RWPE2 (cell line): ENCODE measurements around the gene TMEM131.

ENCODE experiments used
- ATAC-seq: fragments of 200-7000 bp; cut with Tn5 transposase; 3 replicates; pipeline ENCODE4 v1.9.1; 2021; ENCODE audit warnings: low read depth
- DNase-seq: peaks from one replicate; pipeline ENCODE4 v3.0.0-alpha.2; 2020; ENCODE audit warnings: low spot score
- H3K27ac ChIP-seq: fragments of 450-650 bp; 2 replicates; pipeline ENCODE4 v1.5.1; 2017; ENCODE audit warnings: mild to moderate bottlenecking; ENCODE audit not compliant: poor library complexity, severe bottlenecking
- H3K27me3 ChIP-seq: fragments of 250-450 bp; sonication (Bioruptor Pico); 2 replicates; pipeline ENCODE4 v1.5.1; 2021; ENCODE audit warnings: mild to moderate bottlenecking, moderate library complexity; ENCODE audit not compliant: insufficient read depth, poor library complexity, severe bottlenecking
- H3K36me3 ChIP-seq: fragments of 250-450 bp; sonication (Bioruptor Pico); 2 replicates; pipeline ENCODE4 v1.5.1; 2020; ENCODE audit warnings: low read depth, mild to moderate bottlenecking, moderate library complexity
- H3K4me1 ChIP-seq: fragments of 250-450 bp; sonication (Bioruptor Pico); 2 replicates; pipeline ENCODE4 v1.5.1; 2021; ENCODE audit warnings: mild to moderate bottlenecking, moderate library complexity; ENCODE audit not compliant: insufficient read depth, poor library complexity, severe bottlenecking
- H3K4me3 ChIP-seq: fragments of 250-450 bp; sonication (Bioruptor Pico); 2 replicates; pipeline ENCODE4 v1.5.1; 2021; ENCODE audit warnings: mild to moderate bottlenecking, moderate library complexity; ENCODE audit not compliant: severe bottlenecking
- H3K9me3 ChIP-seq: fragments of 250-450 bp; sonication (Bioruptor Pico); 2 replicates; pipeline ENCODE4 v1.5.1; 2021; ENCODE audit warnings: mild to moderate bottlenecking, moderate library complexity; ENCODE audit not compliant: severe bottlenecking
- CTCF ChIP-seq: fragments of 450-650 bp; IDR thresholded peaks from one replicate; pipeline ENCODE4 v1.5.1; 2017; ENCODE audit warnings: mild to moderate bottlenecking, moderate library complexity; ENCODE audit not compliant: poor library complexity, severe bottlenecking

Gene TMEM131

GRCh38 chr2:97718942-97719341 lies 276.8 kb downstream of the TMEM131 start:
- no peak for TF ChIP-seq CTCF
- DNase-seq = no peak
- no peak for ATAC-seq
- peaks cover 6% of the 10 kb centered on the region for H3K27me3 ChIP-seq
- no peak overlapping the region for H3K4me3 ChIP-seq
- H3K36me3 ChIP-seq = no peaks in the 10 kb centered on the region
- H3K4me1 ChIP-seq = no peaks in the 10 kb centered on the region
- no peaks in the 10 kb centered on the region for H3K9me3 ChIP-seq
- H3K27ac ChIP-seq = no peak overlapping the region

- 0 out of 3 replicates have a peak, but pooled peaks have one; percentile 7 for ATAC-seq
Measured at GRCh38 chr2:97718051-97718882, 277.5 kb downstream of the TMEM131 start.

GRCh38 chr2:97717613-97717995 lies 278.1 kb downstream of the TMEM131 start:
- H3K4me1 ChIP-seq = no peaks in the 10 kb centered on the region
- ATAC-seq = no peak
- no peaks in the 10 kb centered on the region for H3K27me3 ChIP-seq
- DNase-seq = no peak
- TF ChIP-seq CTCF = no peak
- H3K4me3 ChIP-seq = no peak overlapping the region
- H3K27ac ChIP-seq = no peak overlapping the region
- no peaks in the 10 kb centered on the region for H3K9me3 ChIP-seq
- H3K36me3 ChIP-seq = no peaks in the 10 kb centered on the region

More at GRCh38 chr2:97718051-97718882, 277.5 kb downstream of the TMEM131 start:
- Histone ChIP-seq H3K27me3 (no peaks in the 10 kb centered on the region), H3K4me3 (no peak overlapping the region), H3K9me3 (no peaks in the 10 kb centered on the region), H3K36me3 (no peaks in the 10 kb centered on the region), H3K27ac (no peak overlapping the region), H3K4me1 (no peaks in the 10 kb centered on the region)
- TF ChIP-seq CTCF = no peak
- no peak for DNase-seq

GRCh38 chr2:97716695-97717612 lies 278.8 kb downstream of the TMEM131 start:
- TF ChIP-seq CTCF = no peak
- Histone ChIP-seq H3K4me1 (no peaks in the 10 kb centered on the region), H3K4me3 (no peak overlapping the region), H3K27me3 (no peaks in the 10 kb centered on the region), H3K27ac (no peak overlapping the region), H3K36me3 (no peaks in the 10 kb centered on the region), H3K9me3 (no peaks in the 10 kb centered on the region)
- DNase-seq (no peak), ATAC-seq (no peak)
